22Rv1 (cell line): ENCODE measurements around the gene RASSF8.

Source experiments
- ZFX ChIP-seq: fragments of 450-650 bp; IDR thresholded peaks from 2 replicates; pipeline ENCODE4 v1.6.1; 2017; ENCODE audit warnings: antibody characterized with exemption, borderline replicate concordance
- TF ChIP-seq, protein P1 (sequence below): fragments of 450-650 bp; IDR thresholded peaks from 2 replicates; pipeline ENCODE4 v1.5.1; 2017; ENCODE audit warnings: mild to moderate bottlenecking

GRCh38 chr12:26101763-26102162, 143.3 kb downstream of the RASSF8 start:
- TF ChIP-seq, protein P1, sequence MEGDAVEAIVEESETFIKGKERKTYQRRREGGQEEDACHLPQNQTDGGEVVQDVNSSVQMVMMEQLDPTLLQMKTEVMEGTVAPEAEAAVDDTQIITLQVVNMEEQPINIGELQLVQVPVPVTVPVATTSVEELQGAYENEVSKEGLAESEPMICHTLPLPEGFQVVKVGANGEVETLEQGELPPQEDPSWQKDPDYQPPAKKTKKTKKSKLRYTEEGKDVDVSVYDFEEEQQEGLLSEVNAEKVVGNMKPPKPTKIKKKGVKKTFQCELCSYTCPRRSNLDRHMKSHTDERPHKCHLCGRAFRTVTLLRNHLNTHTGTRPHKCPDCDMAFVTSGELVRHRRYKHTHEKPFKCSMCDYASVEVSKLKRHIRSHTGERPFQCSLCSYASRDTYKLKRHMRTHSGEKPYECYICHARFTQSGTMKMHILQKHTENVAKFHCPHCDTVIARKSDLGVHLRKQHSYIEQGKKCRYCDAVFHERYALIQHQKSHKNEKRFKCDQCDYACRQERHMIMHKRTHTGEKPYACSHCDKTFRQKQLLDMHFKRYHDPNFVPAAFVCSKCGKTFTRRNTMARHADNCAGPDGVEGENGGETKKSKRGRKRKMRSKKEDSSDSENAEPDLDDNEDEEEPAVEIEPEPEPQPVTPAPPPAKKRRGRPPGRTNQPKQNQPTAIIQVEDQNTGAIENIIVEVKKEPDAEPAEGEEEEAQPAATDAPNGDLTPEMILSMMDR: no peak
- TF ChIP-seq ZFX: no peak
